Mucosa of stomach (tissue), 1 donor: ENCODE data around the gene SYN1.

Source experiments
- H3K27me3 ChIP-seq: one replicate; pipeline ENCODE4 v1.7.0; 2013; ENCODE audit warnings: mild to moderate bottlenecking, low read length; ENCODE audit not compliant: control insufficient read depth, insufficient read depth
- H3K36me3 ChIP-seq: one replicate; pipeline ENCODE4 v1.7.0; 2013; ENCODE audit warnings: low read length; ENCODE audit not compliant: control insufficient read depth, insufficient read depth
- H3K4me1 ChIP-seq: one replicate; pipeline ENCODE4 v1.7.0; 2013; ENCODE audit warnings: mild to moderate bottlenecking, low read length; ENCODE audit not compliant: control insufficient read depth, insufficient read depth
- H3K4me3 ChIP-seq: one replicate; pipeline ENCODE4 v1.7.0; 2013; ENCODE audit warnings: low read length
- H3K9ac ChIP-seq: one replicate; pipeline ENCODE4 v1.7.0; 2013; ENCODE audit warnings: mild to moderate bottlenecking, low read length, moderate library complexity
- H3K9me3 ChIP-seq: one replicate; pipeline ENCODE4 v1.7.0; 2013; ENCODE audit warnings: mild to moderate bottlenecking, low read length, moderate library complexity; ENCODE audit not compliant: control insufficient read depth
- donor health status: Pancreatic carcinoma.

SYN1 gene

GRCh38 chrX:47629419-47630200 is 10.0 kb upstream of the SYN1 start, which contains the start of gene CFP:
Gene CFP (minus strand): TSS chrX:47629930. CDS start chrX:47629844, 86 bp downstream.
- Histone ChIP-seq H3K4me3 (no peak within 1 kb of the TSS), H3K4me1 (no peaks in the 10 kb centered on the region), H3K9me3 (no peaks in the 10 kb centered on the region), H3K36me3 (no peaks in the 10 kb centered on the region), H3K27me3 (no peaks in the 10 kb centered on the region), H3K9ac (no peak within 1 kb of the TSS)

- H3K36me3 ChIP-seq = no peaks in the 10 kb centered on the region
- H3K27me3 ChIP-seq = peaks cover 2% of the 10 kb centered on the region
- H3K4me3 ChIP-seq = no peak overlapping the region
- no peaks in the 10 kb centered on the region for H3K9me3 ChIP-seq
- H3K4me1 ChIP-seq = no peaks in the 10 kb centered on the region
- H3K9ac ChIP-seq = no peak overlapping the region
These were observed 9.3 kb upstream of the SYN1 start for GRCh38 chrX:47628982-47629381.

- H3K9ac ChIP-seq = no peak overlapping the region
- H3K27me3 ChIP-seq = peaks cover 10% of the 10 kb centered on the region
These were observed 5.7 kb upstream of the SYN1 start for GRCh38 chrX:47625365-47625764.

GRCh38 chrX:47623540-47624027 is 3.9 kb upstream of the SYN1 start:
- no peak overlapping the region for H3K4me3 ChIP-seq
- H3K4me1 ChIP-seq = no peaks in the 10 kb centered on the region
- peaks cover 10% of the 10 kb centered on the region for H3K27me3 ChIP-seq
- no peaks in the 10 kb centered on the region for H3K36me3 ChIP-seq
- H3K9ac ChIP-seq = no peak overlapping the region
- H3K9me3 ChIP-seq = no peaks in the 10 kb centered on the region

More at GRCh38 chrX:47625365-47625764, 5.7 kb upstream of the SYN1 start:
- Histone ChIP-seq H3K4me1 (no peaks in the 10 kb centered on the region), H3K36me3 (no peaks in the 10 kb centered on the region), H3K9me3 (no peaks in the 10 kb centered on the region), H3K4me3 (no peak overlapping the region)

- no peak overlapping the region for H3K4me3 ChIP-seq
- H3K27me3 ChIP-seq = peaks cover 10% of the 10 kb centered on the region
- H3K4me1 ChIP-seq = no peaks in the 10 kb centered on the region
- H3K9me3 ChIP-seq = no peaks in the 10 kb centered on the region
- H3K36me3 ChIP-seq = no peaks in the 10 kb centered on the region
- no peak overlapping the region for H3K9ac ChIP-seq
These were observed 2.2 kb upstream of the SYN1 start for GRCh38 chrX:47621851-47622250.

GRCh38 chrX:47620303-47620685 is 637 bp upstream of the SYN1 start:
- H3K9ac ChIP-seq = no peak overlapping the region
- H3K9me3 ChIP-seq = no peaks in the 10 kb centered on the region
- no peaks in the 10 kb centered on the region for H3K4me1 ChIP-seq
- H3K36me3 ChIP-seq = no peaks in the 10 kb centered on the region
- peaks cover 10% of the 10 kb centered on the region for H3K27me3 ChIP-seq
- H3K4me3 ChIP-seq = no peak overlapping the region

GRCh38 chrX:47618923-47619485 is 653 bp downstream of the SYN1 start:
- Histone ChIP-seq H3K4me1 (no peaks in the 10 kb centered on the region), H3K4me3 (no peak overlapping the region), H3K9ac (no peak overlapping the region), H3K9me3 (no peaks in the 10 kb centered on the region), H3K36me3 (no peaks in the 10 kb centered on the region), H3K27me3 (peaks cover 8% of the 10 kb centered on the region)

GRCh38 chrX:47614618-47615017 is 5.0 kb downstream of the SYN1 start:
- Histone ChIP-seq H3K27me3 (no peaks in the 10 kb centered on the region), H3K9me3 (no peaks in the 10 kb centered on the region), H3K36me3 (no peaks in the 10 kb centered on the region), H3K9ac (no peak overlapping the region), H3K4me3 (no peak overlapping the region), H3K4me1 (no peaks in the 10 kb centered on the region)

GRCh38 chrX:47613082-47613481 is 6.6 kb downstream of the SYN1 start:
- H3K9ac ChIP-seq = no peak overlapping the region
- no peak overlapping the region for H3K4me3 ChIP-seq
- no peaks in the 10 kb centered on the region for H3K27me3 ChIP-seq
- no peaks in the 10 kb centered on the region for H3K4me1 ChIP-seq
- no peaks in the 10 kb centered on the region for H3K9me3 ChIP-seq
- no peaks in the 10 kb centered on the region for H3K36me3 ChIP-seq

- Histone ChIP-seq H3K9ac (no peak overlapping the region), H3K27me3 (no peaks in the 10 kb centered on the region), H3K4me1 (no peaks in the 10 kb centered on the region), H3K9me3 (no peaks in the 10 kb centered on the region), H3K36me3 (no peaks in the 10 kb centered on the region), H3K4me3 (no peak overlapping the region)
These were observed 7.2 kb downstream of the SYN1 start for GRCh38 chrX:47612418-47612817.

GRCh38 chrX:47611926-47612325 is 7.7 kb downstream of the SYN1 start:
- Histone ChIP-seq H3K27me3 (no peaks in the 10 kb centered on the region), H3K9ac (no peak overlapping the region), H3K4me1 (no peaks in the 10 kb centered on the region), H3K36me3 (no peaks in the 10 kb centered on the region), H3K4me3 (no peak overlapping the region), H3K9me3 (no peaks in the 10 kb centered on the region)

- Histone ChIP-seq H3K4me1 (no peaks in the 10 kb centered on the region), H3K27me3 (no peaks in the 10 kb centered on the region), H3K4me3 (no peak overlapping the region), H3K9me3 (no peaks in the 10 kb centered on the region), H3K36me3 (no peaks in the 10 kb centered on the region), H3K9ac (no peak overlapping the region)
These were observed 8.2 kb downstream of the SYN1 start for GRCh38 chrX:47611489-47611888.
